Activated naive CD4-positive, alpha-beta T cell treated with anti-CD3 and anti-CD28 coated beads, Interleukin-2, amount 50 U/mL, for 72 hours (primary cell): ENCODE results near the gene CENPF. TPM values are rescaled to one million over a fixed set of nuclear protein-coding genes. Genes with fewer than 3 reads are reported as not detected.
A peak's percentile ranks its signal among the peaks of the same experiment; 100 is the strongest.
"Not testable (repeated sequence)": the region's sequence is repeated elsewhere in the genome, so short reads cannot be mapped to it uniquely, and the experiment has no call there.

Source experiments
- ATAC-seq, 2 donors: fragments of 150-1000 bp; cut with Tn5 transposase; 2 replicates each; pipeline ENCODE4 v1.10.0; 2021; ENCODE audit warnings: mild to moderate bottlenecking in 2 of 2, moderate library complexity in 2 of 2
- DNase-seq, 2 donors: peaks; one replicate each; pipeline ENCODE4 v3.0.0; 2021 to 2022; ENCODE audit warnings: low spot score in 2 of 2
- H3K27ac Mint-ChIP-seq, 2 donors: one replicate each; pipeline ENCODE4 v1.8.0; 2022; ENCODE audit warnings: mild to moderate bottlenecking in 2 of 2, mixed read lengths in 2 of 2
- H3K36me3 Mint-ChIP-seq, 2 donors: one replicate each; pipeline ENCODE4 v1.8.0; 2022; ENCODE audit warnings: mixed read lengths in 2 of 2
- H3K9me3 Mint-ChIP-seq, 2 donors: one replicate each; pipeline ENCODE4 v1.8.0; 2022; ENCODE audit warnings: mixed read lengths in 2 of 2
- total RNA-seq, 2 donors: library from RNA; stranded (reverse); gene quantifications; one replicate each; pipeline ENCODE4 v1.2.3, GENCODE V29; 2022

The CENPF gene
- total RNA-seq, 2 donors from 2014 or later = 74.2 to 87.0 TPM

DNA sequence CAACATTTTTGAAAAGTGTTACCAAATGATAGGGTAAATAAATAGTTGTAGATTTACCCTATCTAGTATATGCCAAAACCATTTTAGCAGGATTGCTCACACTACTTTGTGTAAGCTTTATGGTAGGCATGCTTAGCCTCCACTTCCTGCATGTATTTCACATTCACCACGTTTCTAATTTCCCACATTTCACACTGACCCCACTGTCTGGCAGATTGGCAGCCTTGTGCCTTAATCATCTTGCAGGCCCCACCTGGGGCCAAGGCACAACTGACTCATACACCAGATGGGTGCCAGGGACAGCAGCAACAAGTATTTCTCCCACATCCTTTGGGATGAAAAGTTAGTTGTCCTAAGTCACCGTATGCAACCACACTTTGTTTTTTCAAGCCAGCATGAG is 21.2 kb upstream of the CENPF start:
- H3K9me3 Mint-ChIP-seq = peaks cover 8% of the 10 kb centered on the region in 2 donors
- peak in 1 of 2 donors; percentile 62 for ATAC-seq
- H3K27ac Mint-ChIP-seq = no peak overlapping the region
- no peak for DNase-seq
- H3K36me3 Mint-ChIP-seq = peaks cover 12 to 14% of the 10 kb centered on the region in 2 donors

DNA sequence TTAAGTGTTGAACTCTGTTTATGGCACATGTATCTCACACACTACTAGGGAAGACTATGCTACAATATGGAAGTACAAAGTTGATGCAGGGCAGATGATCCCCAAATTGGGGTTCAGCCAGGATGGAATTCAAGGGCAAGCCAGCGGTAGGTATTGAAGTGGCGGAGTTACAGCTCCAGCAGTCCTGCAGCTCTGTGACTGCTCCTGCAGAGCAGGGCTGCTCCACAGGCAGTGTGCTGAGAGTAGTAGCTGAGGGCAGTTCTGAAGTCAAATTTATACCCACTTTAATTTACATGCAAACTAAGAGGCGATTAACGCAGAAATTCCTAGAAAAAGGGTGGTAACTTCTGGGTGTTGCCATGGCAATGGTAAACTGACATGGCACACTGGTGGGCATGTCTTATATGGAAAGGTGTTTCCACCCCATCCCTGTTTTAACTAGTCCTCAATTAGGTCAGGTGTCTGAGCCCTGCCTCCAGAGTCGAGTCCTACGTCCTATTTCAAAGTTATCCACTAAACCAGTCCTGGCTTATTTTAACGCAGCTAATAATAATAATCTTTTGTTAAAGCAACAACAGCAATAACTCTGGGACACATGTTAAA is 20.6 kb upstream of the CENPF start:
- peaks cover 8% of the 10 kb centered on the region in 2 donors for H3K9me3 Mint-ChIP-seq
- peaks cover 8% of the 10 kb centered on the region in 2 donors for H3K36me3 Mint-ChIP-seq

DNA sequence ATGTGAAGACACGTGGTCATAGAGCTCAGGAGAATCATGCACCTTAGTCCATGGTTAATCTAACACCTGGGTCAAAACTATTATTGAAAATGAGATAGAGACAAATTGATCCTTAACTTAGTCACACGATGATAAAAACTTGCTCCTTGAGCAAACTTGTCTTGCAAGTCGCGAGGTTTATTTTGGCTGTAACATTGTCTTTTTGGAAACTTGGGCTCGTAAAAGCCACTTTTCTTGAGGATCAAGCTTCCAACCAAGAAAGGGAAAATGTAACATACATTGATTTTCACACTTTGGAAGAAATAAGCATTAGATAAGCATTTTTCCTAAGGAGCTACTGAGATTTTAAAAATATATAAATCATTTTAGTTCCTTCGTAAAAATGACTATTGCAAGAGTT is 19.9 kb upstream of the CENPF start:
- ATAC-seq (no peak), DNase-seq (no peak)
- peaks cover 1% of the 10 kb centered on the region in 2 donors for H3K9me3 Mint-ChIP-seq
- no peak overlapping the region for H3K27ac Mint-ChIP-seq
- peaks cover 1% of the 10 kb centered on the region in 2 donors for H3K36me3 Mint-ChIP-seq

More for the DNA sequence above, 20.6 kb upstream of the CENPF start:
- H3K27ac Mint-ChIP-seq = no peak overlapping the region
- ATAC-seq = no peak
- DNase-seq = no peak

DNA sequence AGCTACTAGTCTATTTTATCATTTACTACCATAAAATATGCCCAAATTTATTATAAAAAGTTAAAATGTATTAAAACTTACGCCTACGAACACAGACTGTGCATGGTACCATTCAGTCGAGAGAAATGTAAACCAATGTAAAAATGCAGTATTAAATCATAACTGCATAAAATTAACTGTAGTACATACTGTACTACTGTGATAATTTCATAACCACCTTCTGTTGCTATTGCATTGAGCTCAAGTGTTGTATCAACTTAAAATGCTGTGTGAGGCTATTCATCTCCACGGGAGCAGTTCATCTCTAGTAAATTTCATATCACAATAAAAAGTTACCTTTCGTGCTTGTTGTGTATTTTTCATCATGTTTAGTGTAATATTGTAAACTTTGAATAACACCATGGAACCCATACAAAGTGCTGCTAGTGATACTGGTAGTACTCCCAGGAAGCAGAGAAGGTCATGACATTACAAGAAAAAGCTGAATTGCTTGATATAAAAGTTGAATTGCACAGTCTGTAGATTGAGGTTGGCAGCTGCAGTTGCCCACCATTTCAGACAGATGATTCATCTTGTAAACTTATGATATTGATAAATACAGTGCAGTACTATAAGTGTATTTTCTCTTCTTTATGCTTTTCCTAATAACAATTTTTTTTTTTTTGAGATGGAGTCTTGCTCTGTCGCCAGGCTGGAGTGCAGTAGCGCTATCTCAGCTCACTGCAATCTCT is 19.0 kb upstream of the CENPF start:
- Mint-ChIP-seq H3K27ac (no peak overlapping the region), H3K36me3 (no peaks in the 10 kb centered on the region), H3K9me3 (no peaks in the 10 kb centered on the region)
- no peak for ATAC-seq
- no peak for DNase-seq

DNA sequence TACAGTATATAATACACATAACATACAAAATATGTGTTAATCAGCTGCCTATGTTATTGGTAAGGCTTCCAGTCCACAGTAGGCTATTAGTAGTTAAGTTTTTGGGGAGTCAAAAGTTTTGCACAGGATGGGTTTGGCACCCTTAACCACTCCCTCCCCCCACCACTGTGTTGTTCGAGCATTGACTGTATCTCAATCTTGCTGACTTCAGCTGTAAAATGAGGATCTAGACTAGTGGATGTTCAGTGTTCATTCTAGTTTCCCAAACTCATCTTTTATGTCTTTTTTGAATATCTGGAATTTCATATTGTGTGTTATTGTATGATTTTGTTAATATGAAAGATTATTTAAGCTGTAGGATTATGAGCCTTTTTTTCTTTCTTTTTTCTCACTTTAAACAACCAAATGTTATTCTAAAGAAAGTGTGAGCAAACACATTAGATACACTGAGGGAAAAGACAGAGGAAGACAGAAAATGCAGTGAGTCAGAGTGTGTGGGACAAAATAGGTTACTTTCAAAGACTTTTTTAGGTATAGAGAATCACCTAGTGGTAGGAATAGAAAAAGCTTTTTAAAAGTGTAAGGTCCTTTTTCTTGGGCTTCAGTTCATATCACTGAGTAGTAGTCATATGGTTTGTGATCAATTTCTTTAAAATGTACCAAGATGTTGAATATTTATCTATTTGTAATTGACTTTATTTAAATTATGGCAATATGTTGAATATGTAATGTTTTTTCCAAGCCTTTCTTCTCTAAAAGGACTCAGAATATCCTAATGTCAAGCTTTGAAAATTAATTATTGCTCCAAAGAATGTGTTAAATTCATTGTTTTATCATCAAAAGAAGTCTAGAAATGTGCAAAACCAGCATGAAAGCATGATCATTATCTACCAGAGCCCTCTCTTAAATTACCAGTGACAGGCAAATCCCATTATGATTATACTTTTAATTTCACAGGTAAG is 17.9 kb upstream of the CENPF start:
- Mint-ChIP-seq H3K27ac (no peak overlapping the region), H3K36me3 (no peaks in the 10 kb centered on the region), H3K9me3 (no peaks in the 10 kb centered on the region)
- DNase-seq (no peak), ATAC-seq (peak; percentile 89)

DNA sequence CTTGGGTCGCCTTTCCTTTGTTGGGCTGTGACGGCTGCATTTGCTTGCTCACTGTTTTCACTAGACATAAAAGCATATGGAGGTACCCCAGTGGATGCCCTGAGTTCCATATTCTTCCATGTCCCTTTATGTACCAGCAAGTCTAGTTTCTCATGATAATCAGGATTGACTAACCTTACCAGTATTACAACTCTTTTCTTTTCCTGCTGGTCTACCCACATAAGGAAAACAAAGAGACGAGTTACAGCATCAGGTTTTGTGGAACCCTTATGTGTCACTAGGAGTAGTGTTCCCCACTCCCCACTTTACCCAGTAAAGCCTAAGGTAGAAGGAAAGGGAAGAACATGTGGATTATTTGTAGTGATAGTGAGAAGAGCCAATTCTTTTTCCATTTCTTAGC is 16.4 kb upstream of the CENPF start:
- H3K9me3 Mint-ChIP-seq = no peaks in the 10 kb centered on the region
- DNase-seq = no peak
- no peaks in the 10 kb centered on the region for H3K36me3 Mint-ChIP-seq
- no peak overlapping the region for H3K27ac Mint-ChIP-seq
- ATAC-seq = no peak

DNA sequence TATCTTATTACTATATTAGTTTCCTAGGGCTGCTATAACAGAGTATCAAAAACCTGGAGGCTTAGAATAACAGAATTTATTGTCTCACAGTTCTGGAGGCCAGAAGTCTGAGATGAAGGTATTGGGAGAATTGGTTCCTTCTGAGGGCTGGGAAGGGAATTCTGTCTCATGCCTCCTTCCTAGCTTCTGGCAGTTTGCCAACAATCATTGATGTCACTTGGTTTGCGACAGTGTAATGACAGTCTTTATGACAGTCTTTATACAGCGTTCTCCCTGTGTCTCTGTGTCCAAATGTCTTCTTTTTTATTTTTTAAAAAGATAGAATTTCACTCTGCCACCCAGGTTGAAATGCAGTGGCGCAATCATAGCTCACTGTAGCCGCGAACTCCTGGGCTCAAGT is 15.8 kb upstream of the CENPF start:
- no peak for ATAC-seq
- no peaks in the 10 kb centered on the region for H3K36me3 Mint-ChIP-seq
- no peak for DNase-seq
- H3K9me3 Mint-ChIP-seq = no peaks in the 10 kb centered on the region
- no peak overlapping the region for H3K27ac Mint-ChIP-seq

DNA sequence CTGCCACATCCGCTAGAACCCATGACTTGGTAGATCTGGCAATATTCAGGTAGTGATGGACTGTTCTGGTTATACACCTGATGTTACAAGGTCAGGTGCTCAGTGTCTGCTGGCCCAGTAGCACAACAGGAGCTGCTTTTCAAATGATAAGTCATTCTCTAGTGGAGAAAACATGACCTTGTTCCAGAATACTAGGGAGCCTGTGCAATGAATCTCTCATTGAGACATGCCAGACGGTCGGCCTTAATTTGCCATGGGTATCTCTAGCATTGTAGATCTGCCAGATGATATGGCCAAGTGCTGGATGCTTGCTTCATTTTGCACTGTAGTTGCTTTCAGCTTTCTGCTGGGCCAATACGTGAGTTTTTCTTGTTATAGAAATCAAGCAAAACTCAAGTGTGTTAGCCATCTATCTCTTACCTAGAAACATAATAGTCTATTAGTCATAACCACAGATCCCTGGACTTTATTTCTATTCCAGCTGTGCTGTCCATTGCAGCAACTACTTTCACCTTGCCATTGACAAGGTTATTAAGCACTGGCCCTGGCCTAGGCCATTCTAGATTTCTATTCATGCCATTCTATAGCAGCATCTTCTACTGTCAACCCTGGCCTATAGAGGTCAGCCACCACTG is 13.9 kb upstream of the CENPF start:
- Mint-ChIP-seq H3K36me3 (no peaks in the 10 kb centered on the region), H3K27ac (no peak overlapping the region), H3K9me3 (no peaks in the 10 kb centered on the region)
- DNase-seq = no peak
- no peak for ATAC-seq

DNA sequence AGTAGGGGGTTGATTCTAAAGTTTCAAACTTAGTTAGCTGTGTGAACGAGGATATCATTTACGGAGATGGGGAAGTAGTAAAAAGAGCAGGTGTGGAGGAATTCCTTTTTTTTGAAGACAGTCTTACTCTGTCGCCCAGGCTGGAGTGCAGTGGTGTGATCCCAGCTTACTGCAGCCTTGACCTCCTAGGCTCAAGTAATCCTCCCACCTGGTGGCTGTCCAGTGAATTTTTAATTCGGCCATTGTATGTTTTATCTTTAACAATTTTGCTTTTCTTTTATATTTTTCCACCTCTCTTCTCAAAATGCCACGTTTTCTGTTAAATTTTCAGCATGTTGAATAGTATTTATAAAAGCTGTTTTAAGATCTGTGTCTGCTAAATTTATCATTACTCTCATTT is 12.3 kb upstream of the CENPF start:
- no peaks in the 10 kb centered on the region for H3K9me3 Mint-ChIP-seq
- ATAC-seq (no peak), DNase-seq (no peak)
- no peaks in the 10 kb centered on the region for H3K36me3 Mint-ChIP-seq
- no peak overlapping the region for H3K27ac Mint-ChIP-seq

DNA sequence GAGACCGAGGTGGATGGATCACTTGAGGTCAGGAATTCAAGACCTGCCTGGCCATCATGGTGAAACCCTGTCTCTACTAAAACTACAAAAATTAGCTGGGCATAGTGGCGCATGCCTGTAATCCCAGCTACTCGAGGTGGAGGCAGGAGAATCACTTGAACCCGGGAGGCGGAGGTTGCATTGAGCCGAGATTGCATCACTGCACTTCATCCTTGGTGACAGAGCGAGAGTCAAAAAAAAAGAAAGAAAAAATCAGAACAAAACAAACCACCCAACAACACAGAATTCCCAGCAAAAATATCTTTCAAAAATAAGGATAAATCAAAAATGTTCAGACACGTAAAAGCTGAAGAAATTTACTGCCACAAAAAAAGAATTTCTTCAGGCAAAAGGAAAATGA is 11.1 kb upstream of the CENPF start:
- H3K9me3 Mint-ChIP-seq, H3K27ac Mint-ChIP-seq, H3K36me3 Mint-ChIP-seq, ATAC-seq, DNase-seq: not testable (repeated sequence)

DNA sequence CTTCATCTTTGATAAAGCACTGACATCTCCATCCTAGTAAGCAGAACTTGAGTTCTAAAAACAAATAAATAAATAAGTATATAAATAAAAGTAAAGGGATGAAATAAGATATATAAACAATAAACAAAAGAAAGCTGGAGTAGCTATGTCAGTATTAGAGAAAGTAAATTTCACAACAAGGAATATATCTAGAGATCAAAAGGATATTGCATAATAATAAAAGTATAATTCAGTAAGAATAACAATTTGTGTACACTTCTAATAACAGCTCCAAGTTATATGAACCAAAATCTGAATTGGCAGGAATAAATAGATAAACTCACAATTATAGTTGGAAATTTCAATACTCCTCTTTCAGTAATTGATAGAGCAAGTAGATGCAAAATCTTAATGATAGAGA is 9.8 kb upstream of the CENPF start:
- no peak overlapping the region for H3K27ac Mint-ChIP-seq
- ATAC-seq (no peak), DNase-seq (no peak)
- H3K36me3 Mint-ChIP-seq = no peaks in the 10 kb centered on the region
- H3K9me3 Mint-ChIP-seq = no peaks in the 10 kb centered on the region

DNA sequence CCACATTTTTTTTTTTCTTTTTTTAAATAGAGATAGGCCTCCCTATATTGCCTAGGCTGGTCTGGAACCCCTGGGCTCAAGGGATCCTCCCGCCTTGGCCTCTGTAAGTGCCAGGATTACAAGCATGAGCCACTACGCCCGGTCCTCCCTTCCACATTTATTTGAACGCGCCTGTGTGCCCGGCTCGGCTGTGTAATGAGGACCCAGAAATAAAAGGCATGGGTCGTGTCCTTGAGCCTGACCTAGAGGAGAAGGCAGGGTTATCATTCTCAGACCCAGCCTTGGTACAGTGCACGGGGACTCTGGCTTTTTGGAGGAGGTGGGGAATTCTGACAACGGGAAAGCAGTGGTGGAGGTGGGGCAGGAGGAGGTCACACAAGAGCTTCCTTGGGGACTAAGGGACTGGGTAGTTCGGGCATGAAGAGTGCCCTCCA is 841 bp downstream of the CENPF start:
- no peaks in the 10 kb centered on the region for H3K9me3 Mint-ChIP-seq
- DNase-seq (no peak), ATAC-seq (no peak)
- H3K36me3 Mint-ChIP-seq = peaks cover 11 to 12% of the 10 kb centered on the region in 2 donors
- H3K27ac Mint-ChIP-seq = peak overlapping the region; percentile 93 to 99

DNA sequence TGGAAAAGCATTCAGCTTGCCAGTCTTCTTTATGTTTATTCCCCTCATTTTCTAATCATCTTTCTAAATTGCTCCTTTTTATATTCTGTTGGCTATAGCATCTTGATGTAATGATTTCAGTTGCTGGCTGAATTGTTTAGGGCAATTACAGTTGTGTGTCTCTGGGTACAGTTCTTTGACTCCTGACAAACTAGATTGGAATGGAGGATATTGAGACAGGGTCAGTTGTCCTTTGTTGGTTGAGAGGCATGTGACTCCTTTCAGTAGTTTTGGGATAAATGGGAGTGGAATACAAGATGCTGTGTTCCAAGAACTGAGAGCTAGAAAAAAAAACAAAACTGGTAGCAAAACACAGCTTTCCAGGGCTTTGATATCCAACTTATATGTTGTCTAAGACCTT is 1.5 kb downstream of the CENPF start:
- H3K27ac Mint-ChIP-seq = peak overlapping the region in 1 of 2 donors; percentile 93
- peaks cover 11 to 19% of the 10 kb centered on the region in 2 donors for H3K36me3 Mint-ChIP-seq
- DNase-seq (no peak), ATAC-seq (no peak)
- peaks cover 0 to 6% of the 10 kb centered on the region in 2 donors for H3K9me3 Mint-ChIP-seq

DNA sequence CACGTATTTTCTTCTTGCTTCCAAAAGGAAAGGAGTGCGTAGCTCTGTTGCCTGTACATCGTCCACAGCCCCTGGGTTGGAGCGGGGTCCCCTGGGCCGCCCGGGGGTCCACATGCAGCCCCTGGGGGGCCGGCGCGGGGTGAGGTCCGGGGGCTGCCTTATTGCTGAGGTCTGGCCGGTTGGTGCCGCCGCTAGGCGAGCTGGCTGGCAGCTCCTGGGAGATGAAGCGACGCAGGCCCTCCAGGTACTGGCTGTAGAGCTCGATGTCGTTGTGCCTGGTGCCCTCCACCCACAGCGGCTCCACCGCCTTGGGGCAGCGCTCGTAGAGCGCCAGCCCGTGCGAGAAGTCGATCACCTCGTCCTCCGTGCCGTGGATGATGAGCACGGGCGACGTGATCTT is 2.5 kb downstream of the CENPF start:
- Mint-ChIP-seq H3K36me3 (peaks cover 11 to 26% of the 10 kb centered on the region in 2 donors), H3K9me3 (peaks cover 0 to 10% of the 10 kb centered on the region in 2 donors)
- not testable (repeated sequence) for DNase-seq, H3K27ac Mint-ChIP-seq, ATAC-seq

DNA sequence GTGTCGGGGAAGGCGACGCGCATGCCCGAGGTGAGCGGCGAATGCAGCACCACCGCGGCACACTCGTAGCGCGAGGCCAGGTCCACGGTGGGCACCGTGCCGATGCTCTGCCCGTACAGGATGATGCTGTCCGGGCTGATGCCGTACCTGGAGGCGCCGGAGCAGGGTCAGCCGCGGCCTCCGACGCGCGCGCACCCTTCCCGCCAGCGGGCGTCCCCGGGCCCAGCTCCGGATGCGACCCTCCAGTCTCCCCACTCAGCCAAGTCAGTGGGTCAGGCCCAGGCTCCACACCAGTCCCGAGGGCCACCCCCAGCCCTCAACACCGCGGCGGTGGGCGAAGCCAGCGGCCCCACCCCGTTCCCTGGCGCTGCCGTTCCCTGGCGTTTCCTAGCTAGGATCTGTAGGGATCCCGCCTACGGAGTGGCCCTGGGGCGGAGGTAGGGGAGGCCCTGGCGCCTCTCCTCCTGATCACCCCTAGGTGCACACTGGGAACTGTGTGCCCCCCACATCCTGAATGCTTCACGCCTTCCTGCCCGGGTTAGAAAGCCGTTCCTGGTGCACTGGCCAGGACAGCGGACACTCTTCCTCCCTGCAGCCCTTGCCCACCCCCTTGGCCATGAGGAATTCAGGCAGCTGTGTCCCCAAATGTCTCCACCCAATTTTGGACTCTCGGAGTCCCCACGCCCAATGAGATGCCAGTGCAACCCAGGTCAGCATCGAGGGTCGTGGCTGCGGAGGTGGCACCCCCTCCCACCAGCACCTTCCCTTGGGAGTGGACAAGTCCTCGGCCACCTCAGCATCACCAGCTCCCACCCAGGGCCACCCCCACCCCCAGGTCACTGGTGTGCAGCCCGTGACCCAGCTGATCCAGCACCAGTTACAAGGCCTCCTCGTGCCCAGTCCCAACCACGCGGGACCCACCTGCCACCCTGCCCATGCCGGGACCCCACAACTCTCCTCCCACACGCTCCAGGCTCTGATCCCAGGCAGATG is 3.2 kb downstream of the CENPF start:
- peaks cover 11 to 30% of the 10 kb centered on the region in 2 donors for H3K36me3 Mint-ChIP-seq
- H3K9me3 Mint-ChIP-seq = peaks cover 0 to 10% of the 10 kb centered on the region in 2 donors
- not testable (repeated sequence) for DNase-seq, ATAC-seq
- H3K27ac Mint-ChIP-seq = peak overlapping the region in 1 of 2 donors; percentile 40
